Left ventricle myocardium inferior (tissue), 1 donor: ENCODE results near the gene NCKIPSD. TPM values are rescaled to one million over a fixed set of nuclear protein-coding genes. Genes with fewer than 3 reads are reported as not detected.

Experiments
- DNase-seq: peaks from one replicate; pipeline ENCODE4 v3.0.0-alpha.2; 2020
- H3K27ac ChIP-seq: fragments of 200-600 bp; replicated peaks from 2 replicates; pipeline ENCODE4 v1.8.0; 2021
- H3K27me3 ChIP-seq: fragments of 200-600 bp; 2 replicates; pipeline ENCODE4 v1.8.0; 2021; ENCODE audit warnings: low read depth
- H3K36me3 ChIP-seq: fragments of 200-600 bp; 2 replicates; pipeline ENCODE4 v1.8.0; 2021
- H3K4me1 ChIP-seq: fragments of 200-600 bp; 2 replicates; pipeline ENCODE4 v1.8.0; 2021
- H3K4me3 ChIP-seq: fragments of 200-600 bp; 2 replicates; pipeline ENCODE4 v1.8.0; 2021; ENCODE audit warnings: mild to moderate bottlenecking, moderate library complexity
- H3K9me3 ChIP-seq: fragments of 200-600 bp; replicated peaks from 2 replicates; pipeline ENCODE4 v1.8.0; 2021
- intact Hi-C: fragments of 100-400 bp; cut with micrococcal nuclease; formaldehyde crosslinking; loops from one replicate; pipeline ENCODE4 v1.11.0; 2022
- total RNA-seq: library from RNA; stranded (reverse); fragmentation: NEBNext Ultra II Directional; extraction: Animal tissue kit (Norgen Biotek cat#: 25700); gene quantifications from one replicate; pipeline ENCODE4 v1.2.1, GENCODE V29; 2021
- TF ChIP-seq, protein P1 (sequence below): fragments of 200-600 bp; IDR thresholded peaks from 2 replicates; pipeline ENCODE4 v1.8.0; 2021; ENCODE audit warnings: antibody characterized with exemption, mild to moderate bottlenecking, borderline replicate concordance
- donor health status: DM: no; HTN: yes; CAD: no; lungs with severe emphysema.

NCKIPSD gene
- total RNA-seq, 1 donor from 2014 or later: 17.0 TPM

DNA sequence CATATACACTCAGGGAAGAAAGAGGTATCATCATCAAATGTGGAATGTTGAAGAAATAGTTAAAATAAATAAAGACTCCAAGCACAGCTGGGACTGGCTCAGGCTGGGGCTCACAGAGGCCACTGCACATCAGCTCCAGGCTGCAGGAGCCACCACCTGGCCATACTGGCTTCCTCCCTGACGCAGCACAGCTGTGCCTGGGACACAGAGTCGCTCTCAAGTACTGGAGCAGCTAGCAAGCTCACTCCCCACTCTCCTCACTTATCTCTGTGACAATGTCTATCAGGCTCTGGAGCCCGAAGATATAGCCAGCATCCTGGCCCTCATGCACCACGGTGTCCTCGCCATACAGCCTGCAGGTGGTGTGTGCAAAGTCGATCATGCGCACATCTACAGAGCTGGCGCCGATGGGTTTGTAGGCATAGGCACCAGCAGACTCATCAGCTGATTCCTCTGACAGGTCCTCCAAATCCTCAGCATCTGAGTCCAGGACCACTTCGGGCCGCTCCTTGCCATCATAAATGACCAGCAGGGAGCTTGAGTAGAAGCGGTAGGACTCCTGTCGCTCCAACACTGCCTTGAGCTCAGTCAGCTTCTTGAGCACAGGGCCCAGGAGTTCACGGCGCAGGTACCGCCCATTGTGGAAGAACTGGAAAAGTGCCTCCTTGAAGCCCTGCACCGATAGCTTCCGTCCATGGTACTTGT lies 2.5 kb upstream of the NCKIPSD start:
- no peaks in the 10 kb centered on the region for H3K9me3 ChIP-seq
- intact Hi-C loops: no loop called here
- no peaks in the 10 kb centered on the region for H3K27me3 ChIP-seq
- H3K27ac ChIP-seq: peak overlapping the region; percentile 15
- H3K36me3 ChIP-seq: peaks cover 60% of the 10 kb centered on the region
- TF ChIP-seq, protein P1, sequence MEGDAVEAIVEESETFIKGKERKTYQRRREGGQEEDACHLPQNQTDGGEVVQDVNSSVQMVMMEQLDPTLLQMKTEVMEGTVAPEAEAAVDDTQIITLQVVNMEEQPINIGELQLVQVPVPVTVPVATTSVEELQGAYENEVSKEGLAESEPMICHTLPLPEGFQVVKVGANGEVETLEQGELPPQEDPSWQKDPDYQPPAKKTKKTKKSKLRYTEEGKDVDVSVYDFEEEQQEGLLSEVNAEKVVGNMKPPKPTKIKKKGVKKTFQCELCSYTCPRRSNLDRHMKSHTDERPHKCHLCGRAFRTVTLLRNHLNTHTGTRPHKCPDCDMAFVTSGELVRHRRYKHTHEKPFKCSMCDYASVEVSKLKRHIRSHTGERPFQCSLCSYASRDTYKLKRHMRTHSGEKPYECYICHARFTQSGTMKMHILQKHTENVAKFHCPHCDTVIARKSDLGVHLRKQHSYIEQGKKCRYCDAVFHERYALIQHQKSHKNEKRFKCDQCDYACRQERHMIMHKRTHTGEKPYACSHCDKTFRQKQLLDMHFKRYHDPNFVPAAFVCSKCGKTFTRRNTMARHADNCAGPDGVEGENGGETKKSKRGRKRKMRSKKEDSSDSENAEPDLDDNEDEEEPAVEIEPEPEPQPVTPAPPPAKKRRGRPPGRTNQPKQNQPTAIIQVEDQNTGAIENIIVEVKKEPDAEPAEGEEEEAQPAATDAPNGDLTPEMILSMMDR: no peak
- H3K4me1 ChIP-seq: peaks cover 58% of the 10 kb centered on the region
- DNase-seq: no peak
- no peak overlapping the region for H3K4me3 ChIP-seq

GRCh38 chr3:48687220-48687678 lies 1.5 kb upstream of the NCKIPSD start:
- H3K36me3 ChIP-seq: peaks cover 55% of the 10 kb centered on the region
- H3K4me3 ChIP-seq: no peak overlapping the region
- peak overlapping the region; percentile 94 for H3K27ac ChIP-seq
- TF ChIP-seq, protein P1: no peak
- H3K27me3 ChIP-seq: no peaks in the 10 kb centered on the region
- peaks cover 64% of the 10 kb centered on the region for H3K4me1 ChIP-seq
- no peaks in the 10 kb centered on the region for H3K9me3 ChIP-seq
- DNase-seq: no peak
- intact Hi-C loops: no loop called here

DNA sequence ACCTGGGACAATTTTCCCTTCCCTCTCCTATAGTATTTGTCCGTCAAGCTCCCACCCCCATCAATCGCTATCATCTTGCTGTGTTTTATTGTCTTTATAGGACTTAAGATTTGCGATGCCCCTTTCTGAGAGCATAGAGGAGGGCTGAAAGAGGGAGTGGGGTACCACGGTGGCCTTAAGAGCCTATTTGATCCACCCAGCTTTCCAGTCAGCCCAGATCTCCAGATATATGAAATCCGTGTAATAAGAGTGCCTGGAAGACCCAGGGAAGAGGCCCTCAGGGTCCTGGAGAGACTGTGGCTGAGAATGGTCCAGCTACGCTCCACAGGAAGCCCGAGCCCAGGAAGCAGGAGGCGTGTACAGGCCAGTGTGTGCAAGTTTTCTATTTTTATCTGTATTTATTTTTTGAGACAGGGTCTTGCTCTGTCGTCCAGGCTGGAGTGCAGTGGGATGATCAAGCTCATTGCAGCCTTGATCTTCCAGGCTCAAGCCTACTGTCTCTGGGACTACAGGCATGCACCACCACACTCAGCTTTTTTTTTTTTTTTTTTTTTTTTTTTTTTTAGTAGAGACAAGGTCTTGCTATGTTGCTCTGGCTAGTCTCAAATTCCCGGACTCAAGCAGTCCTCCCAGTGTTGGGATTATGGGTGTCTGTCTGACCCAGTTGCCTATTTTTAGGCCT lies 964 bp upstream of the NCKIPSD start:
- intact Hi-C loops: no loop called here
- H3K4me1 ChIP-seq: peaks cover 58% of the 10 kb centered on the region
- H3K4me3 ChIP-seq: peak overlapping the region; percentile 99
- no peak for DNase-seq
- TF ChIP-seq, protein P1: no peak
- H3K27me3 ChIP-seq: no peaks in the 10 kb centered on the region
- peaks cover 55% of the 10 kb centered on the region for H3K36me3 ChIP-seq
- peak overlapping the region; percentile 94 for H3K27ac ChIP-seq
- no peaks in the 10 kb centered on the region for H3K9me3 ChIP-seq

GRCh38 chr3:48685293-48685602 lies 467 bp downstream of the NCKIPSD start:
- DNase-seq: no peak
- Histone ChIP-seq H3K4me1 (peaks cover 58% of the 10 kb centered on the region), H3K4me3 (peak overlapping the region; percentile 99), H3K27ac (peak overlapping the region; percentile 94), H3K27me3 (no peaks in the 10 kb centered on the region), H3K36me3 (peaks cover 55% of the 10 kb centered on the region), H3K9me3 (no peaks in the 10 kb centered on the region)
- intact Hi-C loops: no loop called here
- TF ChIP-seq, protein P1: no peak

DNA sequence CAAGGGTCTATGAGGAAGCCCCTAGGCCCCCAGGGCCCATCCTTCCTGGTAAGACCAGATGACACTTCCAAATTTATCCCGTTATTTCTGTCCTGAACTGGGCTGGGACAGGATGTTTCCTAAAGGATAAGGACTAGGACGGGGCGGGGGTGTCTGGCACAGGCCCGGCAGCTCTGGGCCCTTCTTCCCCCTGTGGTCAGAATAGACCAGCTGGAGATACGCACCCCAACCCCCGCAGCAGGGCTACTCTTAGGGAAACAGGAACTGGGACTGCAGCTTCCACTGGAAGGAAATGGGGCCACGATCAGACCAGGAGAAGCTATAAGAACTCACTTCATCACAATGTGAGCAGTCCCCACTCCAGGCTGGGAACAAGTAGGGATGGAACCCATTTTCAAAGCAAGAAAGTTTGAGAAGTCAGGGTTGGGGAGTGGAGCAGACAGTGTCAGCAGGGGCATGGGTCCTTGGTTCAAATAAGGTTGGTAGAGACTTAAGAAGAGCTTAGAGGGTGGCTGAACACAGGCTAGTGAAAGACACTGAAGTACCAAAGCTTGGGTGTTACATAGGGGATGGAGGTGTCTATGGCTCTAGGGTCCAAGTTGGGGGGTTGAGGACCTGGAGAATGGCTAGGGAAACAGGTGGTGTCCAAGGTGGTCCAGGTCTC lies 1.1 kb downstream of the NCKIPSD start:
- no peaks in the 10 kb centered on the region for H3K27me3 ChIP-seq
- peak overlapping the region; percentile 99 for H3K4me3 ChIP-seq
- peak; percentile 68 for DNase-seq
- intact Hi-C loops: no loop called here
- peak overlapping the region; percentile 94 for H3K27ac ChIP-seq
- peaks cover 56% of the 10 kb centered on the region for H3K4me1 ChIP-seq
- TF ChIP-seq, protein P1: no peak
- peaks cover 55% of the 10 kb centered on the region for H3K36me3 ChIP-seq
- no peaks in the 10 kb centered on the region for H3K9me3 ChIP-seq
